ENCODE data around the gene SLC24A1. TPM values are rescaled to one million over a fixed set of nuclear protein-coding genes. Genes with fewer than 3 reads are reported as not detected.

Gene SLC24A1
- total and polyA plus RNA-seq, 10 of the 15 experiments (the other 5 are each of a cell fraction or from before 2014, with no cell fraction given), result 1.4 to 5.8 (median 3.3) TPM

- no peak for TF ChIP-seq CUX1 (IDR thresholded peaks at IDR 0.05; ENCODE audit: insufficient replicate concordance, low read depth, low read length)
- TF ChIP-seq SMARCA5 (IDR thresholded peaks at IDR 0.05), result no peak
- no peak for TF ChIP-seq PBX3 (IDR thresholded peaks at IDR 0.05; ENCODE audit: insufficient replicate concordance, low read depth, low read length)
- TF ChIP-seq TARDBP (IDR thresholded peaks at IDR 0.05; ENCODE audit: borderline replicate concordance), result no peak
- no peak for TF ChIP-seq GABPA (IDR thresholded peaks at IDR 0.05; ENCODE audit: low read depth)
- TF ChIP-seq SMAD1 (IDR thresholded peaks at IDR 0.05; ENCODE audit: low read depth, partially characterized antibody), result no peak
- no peak for TF ChIP-seq RBBP5 (conservative IDR thresholded peaks at IDR 0.05)
- no peak for TF ChIP-seq RELA (IDR thresholded peaks at IDR 0.05; ENCODE audit: borderline replicate concordance, partially characterized antibody)
- TF ChIP-seq SMC3 (IDR thresholded peaks at IDR 0.05; ENCODE audit: borderline replicate concordance, low read length), result peak; percentile 75
- TF ChIP-seq SUPT20H (IDR thresholded peaks at IDR 0.05; ENCODE audit: borderline replicate concordance, control insufficient read depth, low read depth, low read length), result no peak
- TF ChIP-seq SPI1 (IDR thresholded peaks at IDR 0.05; ENCODE audit: borderline replicate concordance, insufficient read depth, low read depth, low read length), result no peak
- TF ChIP-seq MYC (IDR thresholded peaks at IDR 0.05; ENCODE audit: insufficient read depth, insufficient read length, insufficient replicate concordance, low read length, severe bottlenecking), result no peak
- no peak for TF ChIP-seq BMI1 (IDR thresholded peaks at IDR 0.05; ENCODE audit: borderline replicate concordance)
- TF ChIP-seq NBN (IDR thresholded peaks at IDR 0.05), result 0 out of 2 replicates have a peak, but pooled peaks have one; percentile 51
- no peak for TF ChIP-seq ZBED1 (IDR thresholded peaks at IDR 0.05; ENCODE audit: borderline replicate concordance)
- TF ChIP-seq CHD1 (IDR thresholded peaks at IDR 0.05; ENCODE audit: low read depth, low read length), result no peak
- no peak for TF ChIP-seq ZNF384 (IDR thresholded peaks at IDR 0.05; ENCODE audit: borderline replicate concordance, low read depth, low read length)
- no peak; a peak in 1 of 4 replicates for TF ChIP-seq IKZF2 (IDR thresholded peaks at IDR 0.05)
- no peak for TF ChIP-seq TAF1 (IDR thresholded peaks at IDR 0.05; ENCODE audit: borderline replicate concordance, low read depth, low read length)
- no peak for TF ChIP-seq ZNF274 (IDR thresholded peaks at IDR 0.05; ENCODE audit: insufficient read depth, insufficient read length)
- no peak for TF ChIP-seq ATF2 (IDR thresholded peaks at IDR 0.05; ENCODE audit: low read length)
- peak; percentile 58; the same call in 1 of the 2 replicates for TF ChIP-seq PKNOX1 (IDR thresholded peaks at IDR 0.05)
Measured at GRCh38 chr15:65638681-65639089, 16.9 kb downstream of the SLC24A1 start (continued).
